H1 (cell line): ENCODE results near the gene YPEL5.

Experiments used
- CEBPB ChIP-seq: IDR thresholded peaks from 2 replicates; pipeline ENCODE4 v1.6.1; 2012; ENCODE audit warnings: low read depth, low read length
- CTCF ChIP-seq, 3 experiments: IDR thresholded peaks; 1 replicate in 2 of 3; 2 replicates in 1 of 3; pipeline versions ENCODE4 v1.5.1 to v1.6.1; 2011; ENCODE audit warnings: low read length in 3 of 3, mild to moderate bottlenecking in 3 of 3, inconsistent platforms in 2 of 3, low read depth in 1 of 3, moderate library complexity in 1 of 3; ENCODE audit not compliant: insufficient read depth in 1 of 3; ENCODE audit errors: control extremely low read depth in 1 of 3
- EGR1 ChIP-seq: IDR thresholded peaks from 2 replicates; pipeline ENCODE4 v1.6.1; 2011; ENCODE audit warnings: low read depth, low read length, borderline replicate concordance
- EZH2 ChIP-seq: fragments of 200-600 bp; sonication (generic); IDR thresholded peaks from 2 replicates; pipeline ENCODE4 v1.7.1; 2012; ENCODE audit warnings: low read depth, mild to moderate bottlenecking, moderate library complexity, low read length, inconsistent platforms; ENCODE audit not compliant: severe bottlenecking
- JUND ChIP-seq: IDR thresholded peaks from 2 replicates; pipeline ENCODE4 v1.6.1; 2011; ENCODE audit warnings: mild to moderate bottlenecking, improper control_type of control experiment, low read length
- POLR2A ChIP-seq, 2 experiments: IDR thresholded peaks; 1 replicate in 1 of 2; 2 replicates in 1 of 2; pipeline ENCODE4 v1.6.1; 2011; ENCODE audit warnings: low read depth in 2 of 2, low read length in 2 of 2, mild to moderate bottlenecking in 2 of 2; ENCODE audit errors: control extremely low read depth in 1 of 2
- POLR2AphosphoS5 ChIP-seq: IDR thresholded peaks from 2 replicates; pipeline ENCODE4 v1.6.1; 2011; ENCODE audit warnings: low read depth, low read length
- RFX5 ChIP-seq: IDR thresholded peaks from 2 replicates; pipeline ENCODE4 v1.6.1; 2011; ENCODE audit warnings: low read depth, low read length, improper control_type of control experiment, borderline replicate concordance
- SIN3A ChIP-seq, 2 experiments: IDR thresholded peaks in 1 of 2; conservative IDR thresholded peaks in 1 of 2; 2 replicates each; pipeline ENCODE4 v1.6.1; 2011 to 2012; ENCODE audit warnings: low read length in 2 of 2, improper control_type of control experiment in 1 of 2, low read depth in 1 of 2, mild to moderate bottlenecking in 1 of 2
- TAF7 ChIP-seq: optimal IDR thresholded peaks from 2 replicates; pipeline ENCODE3; 2011; ENCODE audit warnings: low read depth, mild to moderate bottlenecking, inconsistent platforms, low read length, moderate library complexity, borderline replicate concordance
- YY1 ChIP-seq: IDR thresholded peaks from 2 replicates; pipeline ENCODE4 v1.6.1; 2011; ENCODE audit warnings: low read depth, mild to moderate bottlenecking, low read length

GRCh38 chr2:30141136-30141535 is 5.7 kb upstream of the YPEL5 start:
- no peak for TF ChIP-seq JUND
- TF ChIP-seq POLR2AphosphoS5, result no peak
- TF ChIP-seq CTCF (IDR thresholded peaks at IDR 0.05; ENCODE audit: control extremely low read depth in 1 of 3, insufficient read depth in 1 of 3, low read depth in 1 of 3, low read length in 3 of 3), result no peak
- TF ChIP-seq SIN3A (conservative IDR thresholded peaks at IDR 0.05 in 1 of 2, IDR thresholded peaks at IDR 0.05 in 1 of 2; ENCODE audit: low read depth in 1 of 2, low read length in 2 of 2), result no peak
- TF ChIP-seq EZH2, result no peak
- no peak for TF ChIP-seq CEBPB
- TF ChIP-seq RFX5, result no peak
- no peak for TF ChIP-seq YY1
- no peak for TF ChIP-seq TAF7
- no peak for TF ChIP-seq POLR2A (IDR thresholded peaks at IDR 0.05; ENCODE audit: control extremely low read depth in 1 of 2, low read depth in 2 of 2, low read length in 2 of 2)
- no peak for TF ChIP-seq EGR1
